Retinal pigment epithelial cell (primary cell): ENCODE results near the gene BBS5.
"Not testable (repeated sequence)": the region's sequence is repeated elsewhere in the genome, so short reads cannot be mapped to it uniquely, and the experiment has no call there.

Source experiments
- DNase-seq: peaks from one replicate; pipeline ENCODE4 v3.0.0-alpha.2; 2010; ENCODE audit warnings: low read depth
- H3K4me3 ChIP-seq: 2 replicates; pipeline ENCODE4 v1.5.1; 2011; ENCODE audit warnings: mild to moderate bottlenecking, low read length, control low read depth, moderate library complexity
- TF ChIP-seq, protein P1 (sequence below): conservative IDR thresholded peaks from 2 replicates; pipeline ENCODE4 v1.5.1; 2011; ENCODE audit warnings: low read depth, low read length, control low read depth, inconsistent platforms

BBS5 gene

DNA sequence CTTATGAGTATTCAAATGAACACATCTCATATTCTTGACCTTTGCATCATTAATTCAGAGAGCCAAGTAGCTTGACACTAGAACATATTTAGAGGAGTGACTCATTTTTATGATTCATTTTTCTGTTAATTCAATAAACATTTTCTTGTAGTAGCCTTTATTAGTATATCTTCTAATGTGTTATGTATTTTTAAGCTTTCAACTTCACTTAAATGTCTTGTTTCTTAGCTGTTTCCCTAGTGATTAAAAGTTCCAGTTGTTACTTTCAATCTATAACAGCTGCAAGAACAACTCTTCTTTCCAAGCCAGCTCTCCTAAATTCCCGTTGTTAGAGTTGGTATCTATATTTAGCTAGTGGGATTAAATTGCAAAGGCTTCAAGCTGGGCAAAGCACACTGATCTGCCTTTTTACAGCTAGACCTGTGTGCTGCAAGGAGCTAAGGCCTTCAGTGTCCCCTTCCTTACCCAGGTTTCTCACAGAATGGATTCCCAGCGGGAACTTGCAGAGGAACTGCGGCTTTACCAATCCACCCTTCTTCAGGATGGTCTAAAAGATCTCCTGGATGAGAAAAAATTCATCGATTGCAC, 30.1 kb downstream of the BBS5 start, which contains the start of gene KLHL41:
TSS of gene KLHL41 (plus strand) at position 405 of the 588 bp plus-strand sequence. CDS start at position 482, 77 bp downstream.
- peak; percentile 19 for DNase-seq
- TF ChIP-seq, protein P1, sequence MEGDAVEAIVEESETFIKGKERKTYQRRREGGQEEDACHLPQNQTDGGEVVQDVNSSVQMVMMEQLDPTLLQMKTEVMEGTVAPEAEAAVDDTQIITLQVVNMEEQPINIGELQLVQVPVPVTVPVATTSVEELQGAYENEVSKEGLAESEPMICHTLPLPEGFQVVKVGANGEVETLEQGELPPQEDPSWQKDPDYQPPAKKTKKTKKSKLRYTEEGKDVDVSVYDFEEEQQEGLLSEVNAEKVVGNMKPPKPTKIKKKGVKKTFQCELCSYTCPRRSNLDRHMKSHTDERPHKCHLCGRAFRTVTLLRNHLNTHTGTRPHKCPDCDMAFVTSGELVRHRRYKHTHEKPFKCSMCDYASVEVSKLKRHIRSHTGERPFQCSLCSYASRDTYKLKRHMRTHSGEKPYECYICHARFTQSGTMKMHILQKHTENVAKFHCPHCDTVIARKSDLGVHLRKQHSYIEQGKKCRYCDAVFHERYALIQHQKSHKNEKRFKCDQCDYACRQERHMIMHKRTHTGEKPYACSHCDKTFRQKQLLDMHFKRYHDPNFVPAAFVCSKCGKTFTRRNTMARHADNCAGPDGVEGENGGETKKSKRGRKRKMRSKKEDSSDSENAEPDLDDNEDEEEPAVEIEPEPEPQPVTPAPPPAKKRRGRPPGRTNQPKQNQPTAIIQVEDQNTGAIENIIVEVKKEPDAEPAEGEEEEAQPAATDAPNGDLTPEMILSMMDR: no peak
- no peak within 1 kb of the TSS for H3K4me3 ChIP-seq

DNA sequence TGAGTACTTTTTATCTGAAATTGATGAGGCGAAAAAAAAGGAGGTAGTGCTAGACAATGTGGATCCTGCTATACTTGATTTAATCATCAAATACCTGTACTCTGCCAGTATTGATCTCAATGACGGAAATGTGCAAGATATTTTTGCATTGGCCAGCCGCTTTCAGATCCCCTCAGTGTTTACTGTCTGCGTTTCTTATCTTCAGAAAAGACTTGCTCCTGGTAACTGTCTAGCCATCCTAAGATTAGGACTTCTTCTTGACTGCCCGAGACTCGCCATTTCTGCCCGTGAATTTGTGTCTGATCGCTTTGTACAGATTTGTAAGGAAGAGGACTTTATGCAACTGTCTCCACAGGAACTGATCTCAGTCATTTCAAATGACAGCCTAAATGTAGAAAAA, 30.7 kb downstream of the BBS5 start:
- no peak overlapping the region for H3K4me3 ChIP-seq
- TF ChIP-seq, protein P1: no peak
- DNase-seq: no peak

DNA sequence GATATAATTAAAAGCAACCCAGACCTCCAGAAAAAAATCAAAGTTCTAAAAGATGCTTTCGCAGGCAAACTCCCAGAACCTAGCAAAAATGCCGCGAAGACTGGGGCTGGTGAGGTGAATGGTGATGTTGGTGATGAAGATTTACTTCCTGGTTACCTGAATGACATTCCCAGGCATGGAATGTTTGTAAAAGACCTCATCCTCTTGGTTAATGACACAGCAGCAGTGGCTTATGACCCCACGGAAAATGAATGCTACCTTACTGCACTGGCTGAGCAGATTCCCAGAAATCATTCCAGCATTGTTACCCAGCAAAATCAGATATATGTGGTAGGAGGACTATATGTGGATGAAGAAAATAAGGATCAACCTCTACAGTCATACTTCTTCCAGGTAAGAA, 31.2 kb downstream of the BBS5 start:
- TF ChIP-seq, protein P1: no peak
- no peak for DNase-seq
- no peak overlapping the region for H3K4me3 ChIP-seq

DNA sequence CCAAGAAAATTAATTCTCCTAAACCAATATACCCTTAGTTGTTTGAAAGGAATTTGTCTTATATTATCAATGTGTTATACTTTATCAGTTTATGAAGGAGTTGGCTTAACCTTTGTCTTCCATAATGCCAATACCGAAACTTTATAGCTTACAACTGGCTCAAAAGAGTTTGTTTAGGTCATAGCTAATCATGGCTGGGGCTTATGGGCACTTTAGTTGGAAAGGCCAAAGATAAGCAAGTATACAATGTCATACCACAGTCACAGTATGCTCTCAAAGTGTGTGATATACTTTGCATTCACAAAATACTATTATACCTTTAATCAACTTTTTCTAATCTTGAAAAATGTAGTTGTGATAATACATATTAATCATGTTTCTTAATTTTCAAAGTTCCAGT, 32.5 kb downstream of the BBS5 start:
- DNase-seq: no peak
- no peak overlapping the region for H3K4me3 ChIP-seq
- TF ChIP-seq, protein P1: no peak

DNA sequence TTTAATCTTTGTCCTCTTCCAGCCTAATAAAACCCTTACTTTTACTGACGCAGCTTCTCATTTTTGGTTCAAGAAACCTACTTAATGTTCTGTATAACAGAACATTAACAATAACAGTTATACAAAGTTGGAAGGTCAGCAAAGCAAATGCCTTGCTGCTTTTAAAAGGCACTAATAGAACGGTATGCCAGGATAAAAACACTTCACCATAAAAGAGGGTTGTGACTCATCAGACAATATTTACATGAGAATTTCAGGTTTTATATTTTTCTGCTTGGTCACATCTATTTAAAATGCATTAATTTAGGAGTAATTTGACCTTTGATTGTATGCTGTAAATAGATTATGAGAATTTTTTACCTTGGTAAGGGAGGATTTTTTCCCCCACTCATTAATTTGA, 33.2 kb downstream of the BBS5 start:
- DNase-seq: no peak
- TF ChIP-seq, protein P1: no peak
- no peak overlapping the region for H3K4me3 ChIP-seq

DNA sequence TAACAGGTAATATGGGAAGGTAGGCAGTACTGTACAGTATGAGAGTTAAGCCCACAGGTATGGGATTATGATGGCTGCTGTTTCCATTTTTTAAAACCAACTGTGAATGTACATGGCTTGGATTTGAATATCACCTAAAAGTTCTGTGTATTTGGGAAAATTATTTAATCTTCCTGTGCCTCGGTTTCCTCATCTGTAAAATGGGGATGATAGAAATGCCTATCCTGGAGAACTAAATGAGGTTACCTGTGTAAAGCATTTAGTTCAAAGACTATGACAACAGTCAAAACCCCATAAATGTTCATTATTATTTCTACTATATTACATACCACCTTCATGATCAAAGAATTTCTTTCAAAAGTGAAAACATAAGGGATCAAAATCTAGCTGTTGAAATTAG, 33.8 kb downstream of the BBS5 start:
- H3K4me3 ChIP-seq: no peak overlapping the region
- DNase-seq: no peak
- TF ChIP-seq, protein P1: no peak

DNA sequence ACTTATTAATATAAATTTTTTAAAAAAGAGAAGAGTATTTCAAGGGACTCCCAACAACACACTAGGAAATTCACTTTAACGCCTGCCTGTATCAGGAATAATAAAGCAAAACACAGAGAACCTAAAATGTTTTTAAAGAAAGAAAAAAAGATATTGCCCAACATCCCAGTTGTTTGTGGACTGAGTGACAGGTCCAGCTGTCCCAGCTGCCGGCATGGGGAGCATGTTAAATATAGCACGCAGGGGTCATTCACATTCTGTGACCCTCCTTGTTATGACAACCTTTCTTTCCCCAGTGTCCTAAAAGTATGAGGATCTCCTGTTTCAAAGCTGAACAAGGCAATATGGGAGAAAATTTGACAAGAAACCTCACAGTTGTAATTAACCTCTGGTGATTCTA, 34.6 kb downstream of the BBS5 start:
- TF ChIP-seq, protein P1: no peak
- DNase-seq: no peak
- no peak overlapping the region for H3K4me3 ChIP-seq

DNA sequence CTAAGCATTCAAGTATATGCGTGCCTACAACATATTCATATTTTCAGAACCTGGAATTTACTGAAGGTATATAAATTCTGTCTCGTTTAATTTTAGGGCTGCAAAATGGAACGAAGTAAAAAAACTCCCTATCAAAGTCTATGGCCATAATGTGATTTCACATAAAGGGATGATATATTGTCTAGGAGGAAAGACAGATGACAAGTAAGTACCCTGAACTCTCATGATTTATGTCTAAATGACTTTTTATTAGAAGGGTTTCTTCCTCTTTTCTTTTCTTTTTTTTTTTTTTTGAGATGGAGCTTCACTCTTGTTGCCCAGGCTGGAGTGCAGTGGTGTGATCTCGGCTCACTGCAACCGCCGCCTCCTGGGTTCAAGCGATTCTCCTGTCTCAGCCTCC, 35.5 kb downstream of the BBS5 start:
- DNase-seq, H3K4me3 ChIP-seq: not testable (repeated sequence)

DNA sequence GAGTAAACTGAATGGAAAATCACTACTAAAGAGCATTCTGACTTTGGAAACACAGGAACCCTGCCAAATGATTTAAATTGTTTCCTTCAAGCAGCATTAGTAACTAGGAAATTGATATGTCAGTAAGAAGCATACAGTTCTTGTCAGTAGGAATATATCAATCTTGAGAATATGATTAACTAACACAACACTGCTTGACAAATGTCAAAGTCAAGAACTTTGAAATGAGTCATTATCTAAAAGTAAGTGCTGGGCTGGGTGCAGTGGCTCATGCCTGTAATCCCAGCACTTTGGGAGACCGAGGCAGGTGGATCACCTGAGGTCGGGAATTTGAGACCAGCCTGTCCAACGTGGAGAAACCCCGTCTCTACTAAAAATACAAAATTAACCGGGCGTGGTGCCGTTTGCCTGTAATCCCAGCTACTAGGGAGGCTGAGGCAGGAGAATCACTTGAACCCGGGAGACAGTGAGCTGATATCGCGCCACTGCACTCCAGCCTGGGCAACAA, 37.2 kb downstream of the BBS5 start:
- H3K4me3 ChIP-seq, DNase-seq: not testable (repeated sequence)
